Stimulated activated CD4-positive, alpha-beta T cell treated with anti-CD3 and anti-CD28 coated beads, Interleukin-15, amount 100 ng/mL, for 48 hours (primary cell): ENCODE measurements around the gene MBOAT2.
"Not testable (repeated sequence)": the region's sequence is repeated elsewhere in the genome, so short reads cannot be mapped to it uniquely, and the experiment has no call there.

Experiments
- DNase-seq, 2 donors: peaks; one replicate each; pipeline ENCODE4 v3.0.0-alpha.2; 2020; ENCODE audit warnings: low read depth in 2 of 2

Gene MBOAT2

DNA sequence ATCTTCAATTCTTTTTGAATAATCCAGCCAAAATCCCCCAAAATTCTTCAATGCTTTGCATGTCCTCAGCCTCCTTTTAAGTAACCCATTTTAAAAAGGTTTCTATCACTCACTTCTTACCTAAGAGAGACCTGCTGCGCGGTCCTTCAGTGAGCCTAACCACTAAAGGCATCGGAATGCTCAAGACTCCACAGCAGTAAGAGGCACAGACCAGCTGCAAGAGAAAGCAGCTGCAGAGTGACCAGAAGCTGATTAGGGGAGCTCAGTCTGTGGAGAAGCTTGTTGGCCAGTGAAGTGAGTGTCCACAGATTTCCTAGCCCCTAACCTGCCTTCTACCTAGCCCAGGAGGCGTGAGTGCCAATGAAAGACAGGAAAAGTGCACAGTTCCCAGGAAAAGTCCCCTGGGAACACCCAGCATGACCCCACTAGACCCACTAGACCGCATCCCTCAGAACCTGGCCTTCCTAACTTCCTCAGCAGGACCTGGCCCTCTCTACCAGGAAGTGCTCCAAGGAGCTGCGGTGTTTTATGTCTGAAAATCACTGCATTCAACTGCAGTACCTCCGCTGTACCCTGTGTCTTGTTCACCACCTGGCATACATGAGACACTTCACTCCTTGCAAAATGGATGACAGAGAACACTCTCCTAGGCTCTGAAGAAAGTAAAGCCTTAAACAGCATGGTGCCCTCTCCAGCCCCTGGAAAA lies 10.1 kb downstream of the MBOAT2 start:
- no peak for DNase-seq

DNA sequence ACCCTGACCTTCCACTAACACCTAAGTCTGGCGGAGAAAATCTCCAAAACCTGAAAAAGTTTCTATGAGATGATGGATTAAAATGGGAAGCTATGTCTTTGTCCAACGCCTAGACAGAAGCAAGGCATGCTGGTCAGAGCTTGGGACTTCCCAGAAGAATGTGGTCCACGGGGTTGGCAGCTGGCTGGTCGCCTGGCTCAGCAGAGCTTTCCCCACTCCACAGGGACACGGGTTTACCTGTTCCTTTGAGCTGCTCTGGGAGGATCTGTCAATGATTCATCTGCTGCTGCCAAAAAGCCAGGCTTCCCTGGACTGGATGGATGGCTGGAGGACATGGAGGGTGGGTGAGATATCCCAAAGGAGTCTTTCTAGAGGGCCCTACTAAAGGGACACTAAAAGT lies 10.8 kb downstream of the MBOAT2 start:
- no peak for DNase-seq

- DNase-seq, result no peak
Observed at GRCh38 chr2:8989536-8990079, 13.9 kb downstream of the MBOAT2 start.

DNA sequence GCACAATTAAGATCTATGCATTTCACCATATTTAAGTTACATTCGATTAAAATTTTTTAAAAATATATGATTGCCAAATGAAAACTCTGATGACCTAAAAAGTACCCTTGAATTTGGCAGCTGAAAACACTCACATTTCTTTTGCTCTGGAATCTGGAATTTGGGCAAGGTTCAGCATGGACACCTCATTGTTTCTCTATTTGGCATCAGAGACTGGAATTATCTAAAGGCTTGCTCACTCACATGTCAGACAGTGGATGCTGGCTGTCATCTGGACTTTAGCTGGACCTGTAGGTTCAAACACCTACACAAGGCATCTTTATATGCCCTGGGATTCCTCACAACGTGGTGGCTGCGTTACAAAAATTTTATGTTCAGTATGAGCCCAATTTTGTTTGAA lies 16.1 kb downstream of the MBOAT2 start:
- no peak for DNase-seq

DNA sequence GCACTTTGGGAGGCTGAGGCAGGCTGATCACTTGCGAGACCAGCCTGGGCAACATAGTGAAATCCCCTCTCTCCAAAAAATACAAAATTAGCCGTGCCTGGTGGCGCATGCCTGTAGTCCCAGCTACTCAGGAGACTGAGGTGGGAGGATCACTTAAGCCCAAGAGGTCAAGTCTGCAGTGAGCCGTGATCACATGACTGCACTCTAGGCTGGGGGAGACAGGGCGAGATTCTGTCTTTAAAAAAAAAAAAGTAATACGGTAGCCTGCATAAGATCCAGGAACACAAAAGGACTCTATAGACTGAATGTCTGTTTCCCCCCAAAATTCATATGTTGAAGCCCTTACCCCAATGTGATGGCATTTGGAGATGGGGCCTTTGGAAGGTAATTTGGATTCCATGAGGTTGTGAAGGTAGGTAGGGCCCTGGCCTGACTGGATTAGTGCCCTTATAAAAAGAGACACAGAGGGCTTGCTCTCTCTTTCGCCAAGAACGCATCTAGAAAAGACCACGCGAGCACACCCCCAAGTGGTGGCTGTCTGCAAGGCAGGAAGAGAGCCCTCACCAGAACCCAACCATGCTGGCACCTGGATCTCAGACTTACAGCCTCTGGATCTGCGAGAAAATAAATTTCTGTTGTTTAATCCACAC lies 17.0 kb downstream of the MBOAT2 start:
- DNase-seq, result no peak

- DNase-seq, result no peak
Observed at GRCh38 chr2:8985561-8986326, 17.7 kb downstream of the MBOAT2 start.

DNA sequence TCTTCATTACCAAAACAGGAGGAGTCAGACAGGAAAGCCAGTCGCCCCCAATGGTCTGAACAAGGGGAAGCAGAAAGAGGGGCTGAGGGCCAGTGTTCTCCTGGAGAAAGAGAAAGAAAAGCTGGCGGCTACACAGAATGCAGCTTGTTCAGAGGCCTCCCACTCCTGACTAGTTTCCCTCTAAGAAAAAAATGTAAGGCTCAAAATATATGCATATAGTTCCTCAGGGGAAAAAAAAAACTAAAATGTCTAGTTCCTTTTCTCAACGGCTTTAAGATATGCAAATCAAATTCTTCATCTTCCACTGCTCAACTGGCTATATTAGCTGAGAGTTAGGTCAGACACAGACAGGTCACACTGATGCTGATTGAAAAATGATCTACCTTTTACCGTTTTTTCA lies 18.6 kb downstream of the MBOAT2 start:
- DNase-seq, result no peak

- DNase-seq, result no peak
Observed at GRCh38 chr2:8984157-8984556, 19.3 kb downstream of the MBOAT2 start.

DNA sequence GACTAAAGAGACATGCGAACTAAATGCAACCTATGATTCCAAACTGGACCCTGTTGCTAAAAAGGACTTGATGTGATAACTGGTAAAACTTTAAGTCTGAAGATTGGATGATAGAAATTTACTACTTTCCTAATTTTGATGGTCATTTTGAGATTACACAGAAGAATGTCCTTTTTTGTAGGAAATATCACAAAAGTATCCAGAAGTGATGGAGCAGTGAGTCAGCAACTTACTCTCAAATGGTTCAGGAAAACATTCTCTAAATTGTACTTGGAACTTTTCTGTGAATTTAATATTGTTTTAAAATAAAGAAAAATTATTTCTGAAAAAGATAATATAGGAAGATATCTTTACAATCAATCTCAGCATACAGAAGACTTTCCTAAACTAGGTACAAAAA lies 19.9 kb downstream of the MBOAT2 start:
- no peak for DNase-seq

DNA sequence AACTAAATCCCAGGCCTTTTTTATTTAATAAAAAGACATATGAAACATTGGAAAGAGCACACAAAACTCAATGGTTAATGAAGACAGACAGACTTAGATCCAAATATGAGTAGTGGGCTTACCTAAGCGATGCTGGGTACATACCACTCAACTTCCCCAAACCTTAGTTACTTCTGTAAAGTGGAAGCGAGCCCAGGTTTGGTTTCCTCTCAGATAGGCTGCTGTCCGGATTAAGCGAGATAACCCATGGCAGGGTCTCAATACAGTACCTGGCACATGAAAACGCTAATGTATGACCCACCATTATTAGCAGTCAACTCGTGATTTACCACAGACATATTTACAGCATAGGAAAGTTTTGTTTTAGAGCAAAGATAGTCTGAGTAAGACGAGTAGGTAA lies 21.6 kb downstream of the MBOAT2 start:
- DNase-seq, result no peak

- no peak for DNase-seq
Observed at GRCh38 chr2:8980096-8980495, 23.4 kb downstream of the MBOAT2 start.

DNA sequence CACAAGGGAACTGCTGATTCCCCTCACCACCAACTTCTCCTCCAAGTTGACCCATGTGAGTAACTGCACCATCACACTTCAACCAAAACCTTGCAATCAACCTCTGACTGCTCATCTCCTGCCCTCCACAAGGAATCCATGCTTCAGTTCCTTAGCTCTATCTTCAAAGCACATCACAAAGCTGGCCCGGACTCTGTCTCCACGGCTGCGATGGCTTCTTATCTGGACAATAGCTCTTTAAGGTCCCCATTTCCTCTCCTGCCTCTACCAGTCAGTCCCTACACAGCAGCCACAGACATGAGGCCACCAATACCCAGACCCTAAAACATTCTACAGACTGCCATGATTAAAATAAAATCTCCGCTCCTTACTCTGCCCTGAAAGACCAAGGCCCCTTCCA lies 25.7 kb downstream of the MBOAT2 start:
- no peak for DNase-seq

DNA sequence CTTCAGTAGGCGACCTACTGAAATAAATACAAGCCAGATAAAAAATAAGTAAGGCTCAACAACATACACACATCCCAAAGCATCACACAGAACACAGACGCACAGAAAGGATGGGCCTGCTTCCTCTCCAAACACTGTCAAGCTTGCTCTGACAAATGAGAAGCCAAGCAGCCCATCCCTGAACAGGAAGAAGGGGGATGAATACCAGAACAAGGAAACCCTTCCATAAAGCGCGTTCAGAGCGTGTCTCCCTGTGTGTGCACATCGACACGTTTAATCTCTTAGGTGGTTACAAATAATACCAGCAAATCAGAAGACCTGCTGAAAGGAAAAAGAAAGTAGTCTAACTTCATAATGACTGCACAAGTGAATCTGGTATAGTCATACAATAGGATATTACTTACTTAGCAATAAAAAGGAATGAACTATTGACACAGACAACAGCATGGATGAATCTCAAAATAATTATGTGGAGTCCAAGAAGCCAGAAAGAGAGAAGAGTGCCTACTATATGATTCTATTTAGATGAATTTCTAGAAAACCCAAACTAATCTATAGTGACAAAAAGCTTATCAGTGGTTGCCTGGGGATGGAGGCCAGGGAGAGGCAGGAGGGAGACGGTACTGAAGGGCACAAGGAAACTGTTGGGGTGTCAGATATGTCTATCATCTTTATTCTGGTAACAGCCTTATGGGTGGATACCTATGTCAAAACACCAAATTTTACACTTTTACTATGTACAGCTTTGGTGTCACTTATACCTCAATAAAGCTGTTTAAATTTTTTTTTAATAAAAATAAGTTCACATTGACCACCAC lies 26.8 kb downstream of the MBOAT2 start:
- no peak for DNase-seq

- no peak for DNase-seq
Observed at GRCh38 chr2:8974016-8974415, 29.5 kb downstream of the MBOAT2 start.

- DNase-seq, result not testable (repeated sequence)
Observed at GRCh38 chr2:8973017-8973416, 30.5 kb downstream of the MBOAT2 start.

- DNase-seq, result not testable (repeated sequence)
Observed at GRCh38 chr2:8972535-8972934, 30.9 kb downstream of the MBOAT2 start.

GRCh38 chr2:8969348-8969747 lies 34.1 kb downstream of the MBOAT2 start:
- not testable (repeated sequence) for DNase-seq

DNA sequence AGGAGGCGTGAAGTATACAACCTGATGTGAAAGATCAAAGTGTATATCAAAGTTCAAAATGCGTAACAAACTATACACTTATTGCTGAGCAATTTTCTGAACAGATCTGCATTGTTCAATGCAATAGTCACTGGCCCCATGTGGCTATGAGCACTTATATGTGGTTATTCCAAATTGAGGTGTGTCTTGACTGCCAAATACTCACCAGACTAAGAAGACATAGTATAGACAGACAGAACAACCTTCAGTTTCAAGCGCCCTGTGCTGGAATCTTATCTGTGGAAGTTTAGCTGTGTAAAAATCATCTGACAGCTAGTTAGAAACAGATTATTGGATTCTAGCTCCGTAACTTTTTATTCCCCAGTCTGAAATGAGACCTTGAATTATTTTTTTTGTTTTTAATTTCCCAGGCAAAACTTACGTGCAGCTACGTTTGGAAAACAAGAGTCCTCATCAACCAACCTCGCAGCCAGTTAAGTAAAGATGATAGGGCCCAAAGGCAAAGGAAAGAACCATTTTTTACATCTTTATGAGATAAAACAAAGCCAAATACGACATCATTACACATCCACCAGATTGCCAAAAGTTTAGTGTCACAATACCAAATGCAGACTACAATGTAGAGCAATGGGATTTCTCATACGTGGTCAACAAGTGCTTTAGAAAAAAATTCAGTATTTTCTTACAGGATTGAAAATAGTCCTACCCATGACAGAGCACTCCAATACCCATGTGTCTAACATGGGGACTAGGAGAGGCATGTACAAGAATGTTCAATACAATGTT lies 37.2 kb downstream of the MBOAT2 start:
- DNase-seq, result no peak

- DNase-seq, result no peak
Observed at GRCh38 chr2:8965216-8965969, 38.1 kb downstream of the MBOAT2 start.

DNA sequence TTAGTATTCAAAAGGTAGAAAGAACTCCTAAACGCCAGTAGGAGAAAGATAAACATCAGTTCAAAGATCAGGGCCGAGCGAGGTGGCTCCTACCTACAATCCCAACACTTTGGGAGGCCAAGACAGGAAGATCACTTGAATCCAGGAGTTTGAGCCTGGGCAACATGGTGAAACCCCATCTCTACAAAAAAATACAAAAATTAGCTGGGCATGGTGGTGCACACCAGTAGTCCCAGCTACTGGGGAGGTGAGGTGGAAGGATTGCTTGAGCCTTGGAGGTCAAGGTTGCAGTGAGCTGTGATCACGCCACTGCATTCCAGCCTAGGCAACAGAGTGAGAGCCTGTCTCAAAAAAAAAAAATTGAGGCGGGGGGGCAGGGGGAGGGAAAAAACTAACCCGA lies 40.6 kb downstream of the MBOAT2 start:
- no peak for DNase-seq
